ENCODE results near the gene OPCML. TPM values are rescaled to one million over a fixed set of nuclear protein-coding genes. Genes with fewer than 3 reads are reported as not detected.

The OPCML gene
- total RNA-seq, 4 donors from 2014 or later, result 0.15 TPM; not detected in 3

DNA sequence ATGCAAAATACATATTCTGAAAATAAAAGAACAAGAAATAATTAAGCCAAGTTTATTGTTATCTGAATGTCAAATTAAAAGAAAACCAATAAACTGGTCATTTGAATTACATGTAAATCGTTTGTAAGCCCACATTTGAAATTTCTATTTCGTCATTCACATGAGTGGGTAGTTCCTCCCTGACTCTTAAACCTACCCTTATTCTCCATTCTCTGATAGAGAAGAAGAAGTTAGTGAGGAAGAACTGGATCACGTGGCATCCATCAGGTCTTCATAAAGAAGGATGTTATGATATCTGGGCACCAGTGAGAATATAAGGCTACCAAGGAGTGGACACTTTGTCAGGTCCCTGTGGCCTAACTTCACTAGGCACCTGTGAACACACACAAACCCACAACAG lies 328.1 kb downstream of the OPCML start:
- no peak for TF ChIP-seq POLR2A (IDR thresholded peaks at IDR 0.05)
- TF ChIP-seq POLR2AphosphoS5 (IDR thresholded peaks at IDR 0.05), result no peak
- TF ChIP-seq, protein P1, sequence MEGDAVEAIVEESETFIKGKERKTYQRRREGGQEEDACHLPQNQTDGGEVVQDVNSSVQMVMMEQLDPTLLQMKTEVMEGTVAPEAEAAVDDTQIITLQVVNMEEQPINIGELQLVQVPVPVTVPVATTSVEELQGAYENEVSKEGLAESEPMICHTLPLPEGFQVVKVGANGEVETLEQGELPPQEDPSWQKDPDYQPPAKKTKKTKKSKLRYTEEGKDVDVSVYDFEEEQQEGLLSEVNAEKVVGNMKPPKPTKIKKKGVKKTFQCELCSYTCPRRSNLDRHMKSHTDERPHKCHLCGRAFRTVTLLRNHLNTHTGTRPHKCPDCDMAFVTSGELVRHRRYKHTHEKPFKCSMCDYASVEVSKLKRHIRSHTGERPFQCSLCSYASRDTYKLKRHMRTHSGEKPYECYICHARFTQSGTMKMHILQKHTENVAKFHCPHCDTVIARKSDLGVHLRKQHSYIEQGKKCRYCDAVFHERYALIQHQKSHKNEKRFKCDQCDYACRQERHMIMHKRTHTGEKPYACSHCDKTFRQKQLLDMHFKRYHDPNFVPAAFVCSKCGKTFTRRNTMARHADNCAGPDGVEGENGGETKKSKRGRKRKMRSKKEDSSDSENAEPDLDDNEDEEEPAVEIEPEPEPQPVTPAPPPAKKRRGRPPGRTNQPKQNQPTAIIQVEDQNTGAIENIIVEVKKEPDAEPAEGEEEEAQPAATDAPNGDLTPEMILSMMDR (IDR thresholded peaks at IDR 0.05), result no peak
- TF ChIP-seq EP300 (IDR thresholded peaks at IDR 0.05), result no peak
- 82% methylated on average over 3 of the region's 3 CpGs for WGBS
- H3K9me3 ChIP-seq, result no peaks in the 10 kb centered on the region
- H3K4me3 ChIP-seq, result no peak overlapping the region
- no peak for DNase-seq (ENCODE audit: low spot score in 2 of 2)
- H3K36me3 ChIP-seq, result no peaks in the 10 kb centered on the region
- H3K27me3 ChIP-seq, result peaks cover 3% of the 10 kb centered on the region
- no peaks in the 10 kb centered on the region for H3K4me1 ChIP-seq
- no peak overlapping the region for H3K27ac ChIP-seq

GRCh38 chr11:133202816-133203215 lies 329.5 kb downstream of the OPCML start:
- TF ChIP-seq EP300 (IDR thresholded peaks at IDR 0.05) (no peak), POLR2A (IDR thresholded peaks at IDR 0.05) (no peak)

DNA sequence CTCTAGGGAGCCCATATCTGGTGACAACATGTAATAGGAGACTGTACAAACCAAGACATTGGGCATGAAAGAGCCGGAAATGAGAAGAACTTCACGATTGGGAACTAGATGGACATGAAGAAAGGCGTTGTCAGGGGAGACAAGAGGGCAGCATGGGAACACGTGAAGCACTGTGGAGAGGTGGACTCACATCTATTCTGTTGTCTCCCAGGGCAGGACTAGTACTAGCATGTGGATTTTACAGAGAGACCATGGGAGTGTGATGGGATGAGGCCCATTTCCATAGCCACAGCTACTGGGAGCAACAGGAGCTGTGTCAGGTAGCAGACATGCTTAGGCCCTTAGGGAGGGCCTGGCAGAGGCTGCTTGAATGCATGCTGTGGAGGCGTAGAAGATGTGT lies 333.9 kb downstream of the OPCML start:
- H3K4me1 ChIP-seq, result no peaks in the 10 kb centered on the region
- no peaks in the 10 kb centered on the region for H3K9me3 ChIP-seq
- 85% methylated on average over 5 of the region's 5 CpGs for WGBS
- H3K4me3 ChIP-seq, result no peak overlapping the region
- TF ChIP-seq EP300 (IDR thresholded peaks at IDR 0.05) (no peak), POLR2A (IDR thresholded peaks at IDR 0.05) (no peak), POLR2AphosphoS5 (IDR thresholded peaks at IDR 0.05) (no peak)
- TF ChIP-seq, protein P1 (IDR thresholded peaks at IDR 0.05), result no peak
- DNase-seq (ENCODE audit: low spot score in 2 of 2), result no peak
- no peak overlapping the region for H3K27ac ChIP-seq
- H3K36me3 ChIP-seq, result no peaks in the 10 kb centered on the region
- no peaks in the 10 kb centered on the region for H3K27me3 ChIP-seq

More at GRCh38 chr11:133202816-133203215, 329.5 kb downstream of the OPCML start:
- no peak overlapping the region for H3K27ac ChIP-seq
- no peaks in the 10 kb centered on the region for H3K27me3 ChIP-seq
- no peak overlapping the region for H3K4me3 ChIP-seq
- 74% methylated on average over 8 of the region's 8 CpGs for WGBS
- DNase-seq (ENCODE audit: low spot score in 2 of 2), result no peak
- no peaks in the 10 kb centered on the region for H3K9me3 ChIP-seq
- no peaks in the 10 kb centered on the region for H3K36me3 ChIP-seq
- H3K4me1 ChIP-seq, result no peaks in the 10 kb centered on the region

DNA sequence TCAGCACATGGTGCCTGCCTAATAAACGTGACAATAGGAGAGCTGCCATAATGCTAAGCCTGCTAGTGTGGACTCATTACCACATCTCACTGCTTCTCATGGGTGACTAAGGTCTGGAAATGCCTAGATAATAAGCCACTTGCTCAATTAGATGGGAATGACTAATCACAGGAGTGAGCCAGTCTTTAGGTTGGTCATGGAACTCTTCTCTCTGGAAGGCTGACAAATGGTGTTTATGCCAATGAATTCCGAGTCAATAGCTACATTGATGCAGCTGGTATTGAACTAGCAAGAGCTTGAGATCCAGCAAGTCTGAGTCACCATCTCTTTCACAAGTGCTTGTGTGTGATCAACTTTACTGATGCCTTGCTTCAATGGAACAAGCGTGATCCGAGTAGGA lies 334.9 kb downstream of the OPCML start:
- WGBS, result 72% methylated on average over 4 of the region's 4 CpGs

GRCh38 chr11:133191931-133192330 lies 340.4 kb downstream of the OPCML start:
- no peaks in the 10 kb centered on the region for H3K27me3 ChIP-seq

More for the DNA sequence above, 334.9 kb downstream of the OPCML start:
- Histone ChIP-seq H3K27me3 (no peaks in the 10 kb centered on the region), H3K9me3 (no peaks in the 10 kb centered on the region), H3K4me3 (no peak overlapping the region), H3K36me3 (no peaks in the 10 kb centered on the region), H3K4me1 (no peaks in the 10 kb centered on the region), H3K27ac (no peak overlapping the region)
- DNase-seq (ENCODE audit: low spot score in 2 of 2), result no peak
- TF ChIP-seq POLR2AphosphoS5 (IDR thresholded peaks at IDR 0.05) (no peak), EP300 (IDR thresholded peaks at IDR 0.05) (no peak)
- TF ChIP-seq, protein P1 (IDR thresholded peaks at IDR 0.05), result no peak

More at GRCh38 chr11:133191931-133192330, 340.4 kb downstream of the OPCML start:
- Histone ChIP-seq H3K9me3 (no peaks in the 10 kb centered on the region), H3K36me3 (no peaks in the 10 kb centered on the region), H3K4me1 (no peaks in the 10 kb centered on the region), H3K4me3 (no peak overlapping the region), H3K27ac (no peak overlapping the region)
- no peak for DNase-seq (ENCODE audit: low spot score in 2 of 2)
- TF ChIP-seq POLR2A (IDR thresholded peaks at IDR 0.05) (no peak), POLR2AphosphoS5 (IDR thresholded peaks at IDR 0.05) (no peak), EP300 (IDR thresholded peaks at IDR 0.05) (no peak)
- TF ChIP-seq, protein P1 (IDR thresholded peaks at IDR 0.05), result no peak
- 73% methylated on average over 1 of the region's 1 CpG for WGBS

Data from suprapubic skin (tissue), 4 donors.